ENCODE data around the gene CDK14. TPM values are rescaled to one million over a fixed set of nuclear protein-coding genes. Genes with fewer than 3 reads are reported as not detected.

Gene CDK14
- total RNA-seq, 2 donors from 2014 or later = 8.7 to 13.4 TPM

GRCh38 chr7:90984692-90985091 is 388.6 kb downstream of the CDK14 start:
- Mint-ChIP-seq H3K27me3 (ENCODE audit: insufficient read depth) (no peaks in the 10 kb centered on the region), H3K27ac (no peak overlapping the region), H3K36me3 (ENCODE audit: low read depth) (peaks cover 12% of the 10 kb centered on the region), H3K4me3 (no peak overlapping the region), H3K4me1 (no peaks in the 10 kb centered on the region), H3K9me3 (peaks cover 19% of the 10 kb centered on the region)
- DNase-seq = no peak
- H3K4me3 ChIP-seq (ENCODE audit: low read length) = no peak overlapping the region
- TF ChIP-seq, protein P1, sequence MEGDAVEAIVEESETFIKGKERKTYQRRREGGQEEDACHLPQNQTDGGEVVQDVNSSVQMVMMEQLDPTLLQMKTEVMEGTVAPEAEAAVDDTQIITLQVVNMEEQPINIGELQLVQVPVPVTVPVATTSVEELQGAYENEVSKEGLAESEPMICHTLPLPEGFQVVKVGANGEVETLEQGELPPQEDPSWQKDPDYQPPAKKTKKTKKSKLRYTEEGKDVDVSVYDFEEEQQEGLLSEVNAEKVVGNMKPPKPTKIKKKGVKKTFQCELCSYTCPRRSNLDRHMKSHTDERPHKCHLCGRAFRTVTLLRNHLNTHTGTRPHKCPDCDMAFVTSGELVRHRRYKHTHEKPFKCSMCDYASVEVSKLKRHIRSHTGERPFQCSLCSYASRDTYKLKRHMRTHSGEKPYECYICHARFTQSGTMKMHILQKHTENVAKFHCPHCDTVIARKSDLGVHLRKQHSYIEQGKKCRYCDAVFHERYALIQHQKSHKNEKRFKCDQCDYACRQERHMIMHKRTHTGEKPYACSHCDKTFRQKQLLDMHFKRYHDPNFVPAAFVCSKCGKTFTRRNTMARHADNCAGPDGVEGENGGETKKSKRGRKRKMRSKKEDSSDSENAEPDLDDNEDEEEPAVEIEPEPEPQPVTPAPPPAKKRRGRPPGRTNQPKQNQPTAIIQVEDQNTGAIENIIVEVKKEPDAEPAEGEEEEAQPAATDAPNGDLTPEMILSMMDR (conservative IDR thresholded peaks at IDR 0.05) = no peak
- H3K9me3 ChIP-seq (ENCODE audit: control insufficient read depth, low read length) = peaks cover 18% of the 10 kb centered on the region
- H3K9ac ChIP-seq (ENCODE audit: extremely low read depth, low read length, poor library complexity, severe bottlenecking) = no peak overlapping the region
- H3K36me3 ChIP-seq (ENCODE audit: control insufficient read depth, insufficient read depth, low read length) = no peaks in the 10 kb centered on the region
- no peaks in the 10 kb centered on the region for H3K27me3 ChIP-seq (ENCODE audit: control insufficient read depth, insufficient read depth, low read length, poor library complexity, severe bottlenecking)
- H3K27ac ChIP-seq (ENCODE audit: low read depth, low read length) = no peak overlapping the region
- H3K4me1 ChIP-seq (ENCODE audit: control insufficient read depth, insufficient read depth, low read length) = no peaks in the 10 kb centered on the region
- WGBS, 2 experiments (ENCODE audit: insufficient coverage in 1 of 2, insufficient read length in 1 of 2) = 83% methylated on average over 1 of the region's 1 CpG; no CpG with 5 or more reads in 1 of the 2 experiments

- 91% methylated on average over 1 of the region's 1 CpG; no CpG with 5 or more reads in 1 of the 2 experiments for WGBS, 2 experiments (ENCODE audit: insufficient coverage in 1 of 2, insufficient read length in 1 of 2)
- Histone ChIP-seq H3K9me3 (ENCODE audit: control insufficient read depth, low read length) (no peaks in the 10 kb centered on the region), H3K27ac (ENCODE audit: low read depth, low read length) (no peak overlapping the region), H3K4me1 (ENCODE audit: control insufficient read depth, insufficient read depth, low read length) (no peaks in the 10 kb centered on the region), H3K4me3 (ENCODE audit: low read length) (no peak overlapping the region), H3K9ac (ENCODE audit: extremely low read depth, low read length, poor library complexity, severe bottlenecking) (no peak overlapping the region), H3K27me3 (ENCODE audit: control insufficient read depth, insufficient read depth, low read length, poor library complexity, severe bottlenecking) (no peaks in the 10 kb centered on the region), H3K36me3 (ENCODE audit: control insufficient read depth, insufficient read depth, low read length) (no peaks in the 10 kb centered on the region)
- Mint-ChIP-seq H3K9me3 (no peaks in the 10 kb centered on the region), H3K27ac (no peak overlapping the region), H3K27me3 (ENCODE audit: insufficient read depth) (no peaks in the 10 kb centered on the region), H3K4me1 (no peaks in the 10 kb centered on the region), H3K36me3 (ENCODE audit: low read depth) (no peaks in the 10 kb centered on the region), H3K4me3 (no peak overlapping the region)
- DNase-seq = no peak
- TF ChIP-seq, protein P1 (conservative IDR thresholded peaks at IDR 0.05) = no peak
Measured at GRCh38 chr7:90988516-90988915, 392.4 kb downstream of the CDK14 start.

DNA sequence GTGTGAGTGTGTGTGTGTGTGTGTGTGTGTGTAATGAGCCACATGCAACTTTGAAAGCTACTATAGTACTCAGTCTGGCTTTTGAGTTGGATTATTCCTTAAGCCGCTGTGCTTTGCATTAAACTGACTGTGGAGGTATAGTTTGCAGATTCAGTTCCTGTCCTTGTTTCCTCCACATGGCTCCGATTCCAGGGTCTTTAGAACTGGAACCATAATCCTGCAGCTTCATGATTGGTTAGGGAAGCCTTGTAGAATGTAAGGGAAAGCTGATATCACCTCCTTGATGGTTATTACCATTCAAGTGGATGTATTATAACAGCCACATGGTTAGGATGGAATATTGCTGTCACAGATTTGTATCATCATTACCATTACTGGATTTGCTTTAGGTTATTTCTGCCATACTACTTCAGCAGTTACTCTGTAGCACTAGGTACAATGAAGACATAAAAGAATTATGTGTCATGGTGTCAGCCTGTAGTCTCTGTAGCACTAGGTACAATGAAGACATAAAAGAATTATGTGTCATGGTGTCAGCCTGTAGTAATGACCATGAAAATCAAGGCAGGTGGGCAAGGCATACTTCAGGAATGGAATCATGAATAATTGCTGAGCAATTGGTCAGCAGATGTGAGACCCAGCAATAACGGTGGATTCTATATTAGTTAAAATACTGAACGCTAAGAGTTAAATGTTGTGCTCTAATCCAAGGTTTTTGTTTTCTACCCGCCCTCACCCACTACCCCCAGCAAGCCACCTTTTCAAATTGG is 393.1 kb downstream of the CDK14 start:
- Mint-ChIP-seq H3K4me3 (no peak overlapping the region), H3K27ac (no peak overlapping the region), H3K36me3 (ENCODE audit: low read depth) (no peaks in the 10 kb centered on the region), H3K4me1 (no peaks in the 10 kb centered on the region), H3K9me3 (no peaks in the 10 kb centered on the region), H3K27me3 (ENCODE audit: insufficient read depth) (no peaks in the 10 kb centered on the region)
- Histone ChIP-seq H3K9ac (ENCODE audit: extremely low read depth, low read length, poor library complexity, severe bottlenecking) (no peak overlapping the region), H3K36me3 (ENCODE audit: control insufficient read depth, insufficient read depth, low read length) (no peaks in the 10 kb centered on the region), H3K27me3 (ENCODE audit: control insufficient read depth, insufficient read depth, low read length, poor library complexity, severe bottlenecking) (no peaks in the 10 kb centered on the region), H3K27ac (ENCODE audit: low read depth, low read length) (no peak overlapping the region), H3K4me3 (ENCODE audit: low read length) (no peak overlapping the region), H3K4me1 (ENCODE audit: control insufficient read depth, insufficient read depth, low read length) (no peaks in the 10 kb centered on the region), H3K9me3 (ENCODE audit: control insufficient read depth, low read length) (no peaks in the 10 kb centered on the region)
- TF ChIP-seq, protein P1 (conservative IDR thresholded peaks at IDR 0.05) = no peak
- WGBS, 2 experiments (ENCODE audit: insufficient coverage in 1 of 2, insufficient read length in 1 of 2) = 80 to 88% methylated on average over 1 to 5 of the region's 5 CpGs
- DNase-seq = no peak
